Spinal cord (tissue), 10 donors: ENCODE measurements around the gene PSMB3. TPM values are rescaled to one million over a fixed set of nuclear protein-coding genes. Genes with fewer than 3 reads are reported as not detected.

ENCODE experiments used
- DNase-seq, 6 donors: peaks; one replicate each; pipeline versions ENCODE4 v3.0.0 to v3.0.0-alpha.2; 2013 to 2015; ENCODE audit warnings: low spot score in 6 of 6, low read depth in 4 of 6
- H3K27ac ChIP-seq: one replicate; pipeline ENCODE4 v1.5.1; 2013; ENCODE audit warnings: low read depth, low read length, control low read depth
- H3K27me3 ChIP-seq: one replicate; pipeline ENCODE4 v1.6.1; 2013; ENCODE audit warnings: low read length; ENCODE audit not compliant: control insufficient read depth, insufficient read depth
- H3K36me3 ChIP-seq: one replicate; pipeline ENCODE4 v1.6.1; 2013; ENCODE audit warnings: low read length; ENCODE audit not compliant: control insufficient read depth, insufficient read depth
- H3K4me1 ChIP-seq: one replicate; pipeline ENCODE4 v1.6.1; 2013; ENCODE audit warnings: low read length; ENCODE audit not compliant: control insufficient read depth, insufficient read depth
- H3K4me3 ChIP-seq: one replicate; pipeline ENCODE4 v1.5.1; 2013; ENCODE audit warnings: low read depth, low read length, control low read depth
- H3K9me3 ChIP-seq: one replicate; pipeline ENCODE4 v1.6.1; 2013; ENCODE audit warnings: low read length; ENCODE audit not compliant: control insufficient read depth, insufficient read depth
- WGBS: methylation state at CpG from one replicate; pipeline ENCODE4 v1.1.5; 2013; ENCODE audit warnings: missing lambda C conversion rate; ENCODE audit not compliant: insufficient coverage; 5-methylcytosine and 5-hydroxymethylcytosine counted together
- polyA plus RNA-seq, 2 donors: library from polyadenylated mRNA; unstranded; fragments of 120-200 nt; gene quantifications; one replicate each; pipeline ENCODE4 v1.2.1, GENCODE V29; 2013; ENCODE audit not compliant: insufficient read length in 2 of 2
- total RNA-seq, 2 donors: library from RNA; depleted of rRNA in 1 of 2; stranded (reverse); fragments of 120-200 nt in 1 of 2; fragments of >200 nt in 1 of 2; gene quantifications; one replicate each; pipeline versions ENCODE4 v1.2.3 to v1.2.4, GENCODE V29; 2013 to 2014
- donor health status: healthy.

PSMB3 gene
- total and polyA plus RNA-seq, 4 donors: 120 to 241 (median 136) TPM

- H3K27me3 ChIP-seq: no peaks in the 10 kb centered on the region
- WGBS: 94% methylated on average over 4 of the region's 9 CpGs
- no peak overlapping the region for H3K27ac ChIP-seq
- no peaks in the 10 kb centered on the region for H3K9me3 ChIP-seq
- peaks cover 12% of the 10 kb centered on the region for H3K4me1 ChIP-seq
- H3K4me3 ChIP-seq: no peak overlapping the region
- H3K36me3 ChIP-seq: peaks cover 94% of the 10 kb centered on the region
- DNase-seq: no peak
These were observed 37.2 kb upstream of the PSMB3 start for GRCh38 chr17:38715216-38715943.

GRCh38 chr17:38716368-38717005 lies 36.1 kb upstream of the PSMB3 start:
- Histone ChIP-seq H3K4me1 (peaks cover 16% of the 10 kb centered on the region), H3K27ac (no peak overlapping the region), H3K4me3 (no peak overlapping the region), H3K27me3 (no peaks in the 10 kb centered on the region), H3K9me3 (no peaks in the 10 kb centered on the region), H3K36me3 (peaks cover 95% of the 10 kb centered on the region)
- no peak for DNase-seq
- 85% methylated on average over 14 of the region's 18 CpGs for WGBS

GRCh38 chr17:38717139-38717745 lies 35.3 kb upstream of the PSMB3 start:
- peaks cover 20% of the 10 kb centered on the region for H3K4me1 ChIP-seq
- no peaks in the 10 kb centered on the region for H3K27me3 ChIP-seq
- H3K27ac ChIP-seq: no peak overlapping the region
- H3K4me3 ChIP-seq: no peak overlapping the region
- H3K36me3 ChIP-seq: peaks cover 95% of the 10 kb centered on the region
- WGBS: 93% methylated on average over 10 of the region's 12 CpGs
- no peaks in the 10 kb centered on the region for H3K9me3 ChIP-seq
- no peak for DNase-seq

- 72% methylated on average over 25 of the region's 29 CpGs for WGBS
- peaks cover 84% of the 10 kb centered on the region for H3K36me3 ChIP-seq
These were observed 33.1 kb upstream of the PSMB3 start for GRCh38 chr17:38719289-38719942.

GRCh38 chr17:38719943-38720641 lies 32.4 kb upstream of the PSMB3 start:
- 56% methylated on average over 31 of the region's 39 CpGs for WGBS
- Histone ChIP-seq H3K9me3 (no peaks in the 10 kb centered on the region), H3K27ac (peak overlapping the region; percentile 58), H3K36me3 (peaks cover 83% of the 10 kb centered on the region), H3K27me3 (no peaks in the 10 kb centered on the region), H3K4me3 (no peak overlapping the region), H3K4me1 (peaks cover 36% of the 10 kb centered on the region)
- DNase-seq: peak in 1 of 6 donors; percentile 40

More at GRCh38 chr17:38719289-38719942, 33.1 kb upstream of the PSMB3 start:
- H3K27ac ChIP-seq: no peak overlapping the region
- DNase-seq: no peak
- peaks cover 29% of the 10 kb centered on the region for H3K4me1 ChIP-seq
- H3K4me3 ChIP-seq: no peak overlapping the region
- no peaks in the 10 kb centered on the region for H3K27me3 ChIP-seq
- H3K9me3 ChIP-seq: no peaks in the 10 kb centered on the region

GRCh38 chr17:38720941-38721340 lies 31.6 kb upstream of the PSMB3 start:
- no peaks in the 10 kb centered on the region for H3K9me3 ChIP-seq
- no peak overlapping the region for H3K4me3 ChIP-seq
- peaks cover 43% of the 10 kb centered on the region for H3K4me1 ChIP-seq
- peaks cover 81% of the 10 kb centered on the region for H3K36me3 ChIP-seq
- WGBS: 89% methylated on average over 4 of the region's 6 CpGs
- peak overlapping the region; percentile 58 for H3K27ac ChIP-seq
- no peaks in the 10 kb centered on the region for H3K27me3 ChIP-seq
- no peak for DNase-seq

- no peaks in the 10 kb centered on the region for H3K27me3 ChIP-seq
- peak overlapping the region; percentile 25 for H3K27ac ChIP-seq
- H3K4me3 ChIP-seq: no peak overlapping the region
- peaks cover 76% of the 10 kb centered on the region for H3K36me3 ChIP-seq
- no peak for DNase-seq
- no peaks in the 10 kb centered on the region for H3K9me3 ChIP-seq
- H3K4me1 ChIP-seq: peaks cover 43% of the 10 kb centered on the region
- 84% methylated on average over 11 of the region's 16 CpGs for WGBS
These were observed 30.7 kb upstream of the PSMB3 start for GRCh38 chr17:38721802-38722201.

DNA sequence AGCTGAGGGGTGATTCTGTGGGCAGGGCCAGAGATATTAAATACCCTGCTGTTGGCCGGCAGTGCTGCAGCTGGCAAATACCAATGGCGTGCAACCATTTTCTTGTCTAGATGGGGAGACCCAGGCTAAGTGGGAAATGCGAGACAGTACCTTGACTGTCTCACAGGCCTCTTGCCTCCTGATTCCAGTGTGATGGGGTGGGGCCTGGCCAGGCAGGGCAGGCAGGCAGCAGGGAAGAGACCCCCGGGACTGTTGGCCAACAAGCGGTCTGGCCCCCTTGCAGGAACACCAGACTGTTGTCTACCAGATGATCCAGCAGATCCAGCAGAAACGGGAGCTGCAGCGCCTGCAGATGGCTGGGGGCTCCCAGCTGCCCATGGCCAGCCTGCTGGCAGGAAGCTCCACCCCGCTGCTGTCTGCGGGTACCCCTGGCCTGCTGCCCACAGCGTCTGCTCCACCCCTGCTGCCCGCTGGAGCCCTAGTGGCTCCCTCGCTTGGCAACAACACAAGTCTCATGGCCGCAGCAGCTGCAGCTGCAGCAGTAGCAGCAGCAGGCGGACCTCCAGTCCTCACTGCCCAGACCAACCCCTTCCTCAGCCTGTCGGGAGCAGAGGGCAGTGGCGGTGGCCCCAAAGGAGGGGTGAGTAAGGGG lies 28.1 kb upstream of the PSMB3 start:
- peak in 2 of 6 donors; percentile 88 to 89 for DNase-seq
- Histone ChIP-seq H3K27ac (peak overlapping the region; percentile 86), H3K4me3 (no peak overlapping the region), H3K36me3 (peaks cover 60% of the 10 kb centered on the region), H3K4me1 (peaks cover 52% of the 10 kb centered on the region), H3K27me3 (no peaks in the 10 kb centered on the region), H3K9me3 (no peaks in the 10 kb centered on the region)
- 20% methylated on average over 12 of the region's 16 CpGs for WGBS

GRCh38 chr17:38725066-38725465 lies 27.5 kb upstream of the PSMB3 start:
- DNase-seq: peak in 1 of 6 donors; percentile 68
- Histone ChIP-seq H3K27ac (peak overlapping the region; percentile 86), H3K9me3 (no peaks in the 10 kb centered on the region), H3K4me3 (no peak overlapping the region), H3K36me3 (peaks cover 54% of the 10 kb centered on the region), H3K27me3 (no peaks in the 10 kb centered on the region), H3K4me1 (peaks cover 50% of the 10 kb centered on the region)
- WGBS: 59% methylated on average over 10 of the region's 10 CpGs
